Lung (tissue), 12 donors: ENCODE measurements around the gene UAP1. TPM values are rescaled to one million over a fixed set of nuclear protein-coding genes. Genes with fewer than 3 reads are reported as not detected.

Experiments used
- ATAC-seq: fragments of 200-7000 bp; cut with Tn5 transposase; one replicate; pipeline ENCODE4 v1.9.1; 2020; ENCODE audit warnings: moderate number of reproducible peaks; ENCODE audit not compliant: insufficient read depth, low FRiP score
- DNase-seq, 3 donors: peaks; one replicate each; pipeline ENCODE4 v3.0.0-alpha.2; 2013 to 2017
- H3K27ac ChIP-seq, 2 donors: one replicate each; pipeline ENCODE4 v1.5.1; 2013; ENCODE audit warnings: mild to moderate bottlenecking in 2 of 2, moderate library complexity in 2 of 2, control low read depth in 1 of 2, inconsistent platforms in 1 of 2, low read depth in 1 of 2, low read length in 1 of 2
- H3K27me3 ChIP-seq, 3 donors: one replicate each; pipeline ENCODE4 v1.5.1; 2013; ENCODE audit warnings: low read length in 2 of 3; ENCODE audit not compliant: control insufficient read depth in 3 of 3, insufficient read depth in 3 of 3
- H3K36me3 ChIP-seq, 4 donors: one replicate each; pipeline ENCODE4 v1.5.1; 2013; ENCODE audit warnings: low read length in 4 of 4, mild to moderate bottlenecking in 1 of 4, moderate library complexity in 1 of 4; ENCODE audit not compliant: control insufficient read depth in 4 of 4, insufficient read depth in 4 of 4
- H3K4me1 ChIP-seq, 5 donors: one replicate each; pipeline ENCODE4 v1.5.1; 2013; ENCODE audit warnings: low read length in 5 of 5, mild to moderate bottlenecking in 2 of 5, moderate library complexity in 1 of 5; ENCODE audit not compliant: control insufficient read depth in 5 of 5, insufficient read depth in 5 of 5
- H3K4me3 ChIP-seq: one replicate; pipeline ENCODE4 v1.5.1; 2013; ENCODE audit warnings: mild to moderate bottlenecking, control low read depth, moderate library complexity
- H3K9ac ChIP-seq, 2 donors: one replicate each; pipeline ENCODE4 v1.5.1; 2013; ENCODE audit warnings: low read length in 2 of 2, control low read depth in 1 of 2; ENCODE audit not compliant: insufficient read depth in 1 of 2
- H3K9me3 ChIP-seq, 4 donors: one replicate each; pipeline ENCODE4 v1.5.1; 2013; ENCODE audit warnings: low read length in 3 of 4, mild to moderate bottlenecking in 1 of 4, moderate library complexity in 1 of 4; ENCODE audit not compliant: control insufficient read depth in 4 of 4, insufficient read depth in 3 of 4
- WGBS, 2 donors: extraction: QIAGEN DNeasy Blood & Tissue Kit; methylation state at CpG; one replicate each; pipeline ENCODE4 v1.1.7; 2013; 5-methylcytosine and 5-hydroxymethylcytosine counted together
- polyA plus RNA-seq, 2 donors: library from polyadenylated mRNA; stranded (reverse); fragments of 200-250 nt; gene quantifications; one replicate each; pipeline ENCODE4 v1.2.1, GENCODE V29; 2013
- total RNA-seq, 2 donors: library from RNA; depleted of rRNA in 1 of 2; stranded (reverse); fragments of >200 nt in 1 of 2; gene quantifications; one replicate each; pipeline ENCODE4 v1.2.1, GENCODE V29; 2014 to 2021
- TF ChIP-seq, protein P1 (sequence below): IDR thresholded peaks from 2 replicates; pipeline ENCODE4 v1.5.1; 2012; ENCODE audit warnings: mild to moderate bottlenecking; ENCODE audit errors: control extremely low read depth, extremely low read depth
- donor health status: control.
- donor health status: control.
- donor health status: Bipolar disorder and iron deficiency.
- donor health status: healthy.
- donor health status: DM: yes; HTN: yes; CAD: no.

UAP1 gene
- total and polyA plus RNA-seq, 4 donors: 34.7 to 43.4 (median 39.2) TPM

DNA sequence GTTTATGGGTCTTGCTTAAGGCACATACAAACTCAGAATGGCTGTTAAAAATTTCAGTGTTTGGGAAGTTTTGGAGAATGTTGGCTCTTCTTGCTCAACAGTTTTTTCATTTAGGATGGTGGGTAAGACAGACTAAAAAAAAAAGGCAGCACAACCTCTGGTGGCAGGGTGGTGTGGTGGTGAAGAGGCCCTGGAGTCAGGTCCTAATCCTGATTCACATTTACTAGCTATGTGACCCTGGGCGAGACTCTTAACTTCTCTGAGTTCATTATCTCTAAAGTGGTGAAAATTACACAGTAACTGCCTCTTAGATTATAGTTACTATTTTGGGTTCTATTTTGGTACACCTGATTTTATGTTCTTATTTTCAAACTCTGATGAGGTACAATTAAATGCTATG, 11.6 kb downstream of the UAP1 start:
- 88 to 98% methylated on average over 1 of the region's 1 CpG for WGBS, 2 donors

DNA sequence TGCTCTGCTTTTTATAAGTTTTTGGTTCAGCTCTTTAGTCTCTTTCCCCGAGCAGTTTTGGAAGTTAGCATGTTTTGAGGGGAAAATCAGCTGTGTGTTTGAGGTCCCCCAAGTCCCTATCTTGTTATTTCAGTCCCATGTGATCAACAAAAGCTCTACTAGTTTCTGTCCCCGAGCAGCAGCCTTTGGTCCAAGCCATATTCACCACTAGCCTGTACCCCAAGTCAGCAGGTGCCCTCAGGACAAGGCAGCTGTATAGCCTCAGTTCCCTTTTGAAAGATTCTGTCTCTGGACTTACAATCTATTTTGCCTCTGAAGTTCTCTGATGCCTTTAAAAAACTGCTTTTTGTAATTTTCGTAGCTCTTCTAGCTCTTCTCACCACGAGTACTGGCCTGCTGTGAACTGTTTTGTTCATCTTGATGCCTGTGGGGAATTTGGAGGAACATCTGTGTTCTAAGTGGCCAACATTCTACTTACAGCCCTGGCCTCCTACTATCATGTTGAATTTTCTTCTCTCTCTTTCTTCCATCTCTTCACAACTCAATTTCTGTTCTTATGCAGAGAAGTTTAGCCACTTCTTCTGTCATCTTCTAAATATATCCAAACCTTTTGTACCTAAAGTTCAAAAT, 16.7 kb downstream of the UAP1 start:
- ATAC-seq: no peak

More for the DNA sequence above, 11.6 kb downstream of the UAP1 start:
- Histone ChIP-seq H3K27me3 (no peaks in the 10 kb centered on the region), H3K27ac (no peak overlapping the region), H3K9ac (no peak overlapping the region), H3K4me1 (peaks cover 0 to 5% (median 4%) of the 10 kb centered on the region in 5 donors), H3K36me3 (peaks cover 0 to 8% (median 3%) of the 10 kb centered on the region in 4 donors), H3K9me3 (no peaks in the 10 kb centered on the region), H3K4me3 (no peak overlapping the region)
- ATAC-seq (no peak), DNase-seq (no peak)
- TF ChIP-seq, protein P1, sequence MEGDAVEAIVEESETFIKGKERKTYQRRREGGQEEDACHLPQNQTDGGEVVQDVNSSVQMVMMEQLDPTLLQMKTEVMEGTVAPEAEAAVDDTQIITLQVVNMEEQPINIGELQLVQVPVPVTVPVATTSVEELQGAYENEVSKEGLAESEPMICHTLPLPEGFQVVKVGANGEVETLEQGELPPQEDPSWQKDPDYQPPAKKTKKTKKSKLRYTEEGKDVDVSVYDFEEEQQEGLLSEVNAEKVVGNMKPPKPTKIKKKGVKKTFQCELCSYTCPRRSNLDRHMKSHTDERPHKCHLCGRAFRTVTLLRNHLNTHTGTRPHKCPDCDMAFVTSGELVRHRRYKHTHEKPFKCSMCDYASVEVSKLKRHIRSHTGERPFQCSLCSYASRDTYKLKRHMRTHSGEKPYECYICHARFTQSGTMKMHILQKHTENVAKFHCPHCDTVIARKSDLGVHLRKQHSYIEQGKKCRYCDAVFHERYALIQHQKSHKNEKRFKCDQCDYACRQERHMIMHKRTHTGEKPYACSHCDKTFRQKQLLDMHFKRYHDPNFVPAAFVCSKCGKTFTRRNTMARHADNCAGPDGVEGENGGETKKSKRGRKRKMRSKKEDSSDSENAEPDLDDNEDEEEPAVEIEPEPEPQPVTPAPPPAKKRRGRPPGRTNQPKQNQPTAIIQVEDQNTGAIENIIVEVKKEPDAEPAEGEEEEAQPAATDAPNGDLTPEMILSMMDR: no peak

DNA sequence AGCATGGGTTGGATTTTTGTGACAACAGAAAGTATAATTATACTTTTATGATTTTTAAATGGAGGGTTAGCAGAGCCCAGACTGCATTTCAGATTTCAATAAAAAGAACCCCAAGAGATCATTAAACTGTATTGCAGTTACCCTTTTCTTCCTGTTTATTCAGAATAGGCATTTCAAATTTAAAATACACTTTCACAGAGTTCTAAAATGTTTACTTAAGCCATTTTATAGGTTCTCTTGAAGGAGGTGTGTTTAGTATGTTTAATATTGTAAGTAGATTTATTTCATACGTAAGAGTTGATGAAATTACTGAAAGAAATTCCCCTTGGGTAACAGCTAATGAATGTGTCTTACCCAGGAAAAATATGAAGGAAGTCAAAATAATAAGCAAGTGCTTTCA, 17.4 kb downstream of the UAP1 start:
- ATAC-seq (no peak), DNase-seq (no peak)
- Histone ChIP-seq H3K9ac (no peak overlapping the region), H3K4me1 (peaks cover 0 to under 1% (median 0%) of the 10 kb centered on the region in 5 donors), H3K27me3 (no peaks in the 10 kb centered on the region), H3K4me3 (no peak overlapping the region), H3K9me3 (no peaks in the 10 kb centered on the region), H3K27ac (no peak overlapping the region), H3K36me3 (peaks cover 0 to 15% (median 4%) of the 10 kb centered on the region in 4 donors)
- WGBS, 2 donors: 69 to 78% methylated on average over 1 of the region's 1 CpG
- TF ChIP-seq, protein P1: no peak

More for the DNA sequence above, 16.7 kb downstream of the UAP1 start:
- Histone ChIP-seq H3K9me3 (no peaks in the 10 kb centered on the region), H3K27me3 (no peaks in the 10 kb centered on the region), H3K4me3 (no peak overlapping the region), H3K9ac (no peak overlapping the region), H3K4me1 (peaks cover 0 to 4% (median 0%) of the 10 kb centered on the region in 5 donors), H3K27ac (no peak overlapping the region), H3K36me3 (peaks cover 0 to 14% (median 3%) of the 10 kb centered on the region in 4 donors)
- DNase-seq: no peak
- TF ChIP-seq, protein P1: no peak
- 91 to 92% methylated on average over 4 of the region's 4 CpGs for WGBS, 2 donors
